ENCODE results near the gene UNC13A.

UNC13A gene

GRCh38 chr19:17642656-17643055, 45.5 kb downstream of the UNC13A start:
- no peak for DNase-seq (ENCODE audit: low spot score)
- TF ChIP-seq CTCF (IDR thresholded peaks at IDR 0.05; ENCODE audit: extremely low read depth, missing control alignments): no peak

- DNase-seq (ENCODE audit: low spot score): no peak
- TF ChIP-seq CTCF (IDR thresholded peaks at IDR 0.05; ENCODE audit: extremely low read depth, missing control alignments): no peak
Measured at GRCh38 chr19:17641846-17642245, 46.3 kb downstream of the UNC13A start.

- TF ChIP-seq CTCF (IDR thresholded peaks at IDR 0.05; ENCODE audit: extremely low read depth, missing control alignments): no peak
- no peak for DNase-seq (ENCODE audit: low spot score)
Measured at GRCh38 chr19:17641181-17641580, 47.0 kb downstream of the UNC13A start.

GRCh38 chr19:17633700-17634099, 54.5 kb downstream of the UNC13A start:
- DNase-seq (ENCODE audit: low spot score): no peak

GRCh38 chr19:17632577-17632976, 55.6 kb downstream of the UNC13A start:
- no peak for TF ChIP-seq CTCF (IDR thresholded peaks at IDR 0.05; ENCODE audit: extremely low read depth, missing control alignments)
- DNase-seq (ENCODE audit: low spot score): no peak

More at GRCh38 chr19:17633700-17634099, 54.5 kb downstream of the UNC13A start:
- no peak for TF ChIP-seq CTCF (IDR thresholded peaks at IDR 0.05; ENCODE audit: extremely low read depth, missing control alignments)

- DNase-seq (ENCODE audit: low spot score): no peak
- no peak for TF ChIP-seq CTCF (IDR thresholded peaks at IDR 0.05; ENCODE audit: extremely low read depth, missing control alignments)
Measured at GRCh38 chr19:17629760-17630159, 58.4 kb downstream of the UNC13A start.

- no peak for DNase-seq (ENCODE audit: low spot score)
- TF ChIP-seq CTCF (IDR thresholded peaks at IDR 0.05; ENCODE audit: extremely low read depth, missing control alignments): no peak
Measured at GRCh38 chr19:17627921-17628320, 60.2 kb downstream of the UNC13A start.
